NCI-H1930 (cell line): Measurements from ENCODE around the gene TGM4.

Experiments
- DNase-seq, 2 experiments: peaks; one replicate each; lab custom pipeline; 2025; lab: John Stamatoyannopoulos, UW

The TGM4 gene

GRCh38 chr3:44954962-44955361 lies 80.6 kb downstream of the TGM4 start:
- no peak for DNase-seq

GRCh38 chr3:44955917-44956316 lies 81.5 kb downstream of the TGM4 start:
- DNase-seq, result no peak

- no peak for DNase-seq
Observed at GRCh38 chr3:44957986-44958385, 83.6 kb downstream of the TGM4 start.

GRCh38 chr3:44958386-44958785 lies 84.0 kb downstream of the TGM4 start:
- DNase-seq, result no peak

GRCh38 chr3:44960387-44961026 lies 86.1 kb downstream of the TGM4 start:
- DNase-seq, result no peak

- DNase-seq, result no peak
Observed at GRCh38 chr3:44961888-44962287, 87.5 kb downstream of the TGM4 start.

GRCh38 chr3:44962621-44963393 lies 88.4 kb downstream of the TGM4 start:
- no peak for DNase-seq

- DNase-seq, result no peak
Observed at GRCh38 chr3:44963571-44964325, 89.3 kb downstream of the TGM4 start.
